Pancreas (tissue), 10 donors: ENCODE data around the gene PRR12. TPM values are rescaled to one million over a fixed set of nuclear protein-coding genes. Genes with fewer than 3 reads are reported as not detected.

ENCODE experiments used
- ATAC-seq, 4 donors: fragments of 200-7000 bp; cut with Tn5 transposase; one replicate each; pipeline versions ENCODE4 v1.8.0 to v1.9.1; 2020; ENCODE audit warnings: mild to moderate bottlenecking in 4 of 4, moderate library complexity in 4 of 4
- DNase-seq, 6 donors: peaks; one replicate each; pipeline ENCODE4 v3.0.0-alpha.2; 2020
- FAIRE-seq: peaks from 2 replicates; lab custom pipeline; 2012; peaks lifted over from hg19 to GRCh38; lab: Jason Lieb, UNC
- H3K27ac ChIP-seq, 4 donors: fragments of 200-600 bp; sonication (generic); 1 replicate in 3 of 4; 2 replicates in 1 of 4; pipeline versions ENCODE4 v1.5.0 to v1.8.0; 2020
- H3K27me3 ChIP-seq, 4 donors: fragments of 200-600 bp; one replicate each; pipeline ENCODE4 v1.8.0; 2021
- H3K36me3 ChIP-seq, 3 donors: fragments of 200-600 bp; sonication (generic) in 1 of 3; one replicate each; pipeline versions ENCODE4 v1.5.0 to v1.8.0; 2020 to 2021
- H3K4me1 ChIP-seq, 3 donors: fragments of 200-600 bp; one replicate each; pipeline ENCODE4 v1.8.0; 2021
- H3K4me3 ChIP-seq, 4 donors: fragments of 200-600 bp; sonication (generic) in 2 of 4; one replicate each; pipeline versions ENCODE4 v1.5.0 to v1.8.0; 2020 to 2021
- H3K9me3 ChIP-seq, 4 donors: fragments of 200-600 bp; one replicate each; pipeline ENCODE4 v1.8.0; 2021
- WGBS, 2 donors: extraction: QIAGEN DNeasy Blood & Tissue Kit; methylation state at CpG; one replicate each; pipeline ENCODE4 v1.1.7; 2013; 5-methylcytosine and 5-hydroxymethylcytosine counted together
- intact Hi-C, 3 donors: fragments of 100-400 bp; cut with DNase I; formaldehyde crosslinking; loops; one replicate each; pipeline versions ENCODE4 v1.11.1 to v1.14.2; 2022
- polyA plus RNA-seq, 2 donors: library from polyadenylated mRNA; stranded (reverse); fragments of 200-250 nt; gene quantifications; one replicate each; pipeline ENCODE4 v1.2.3, GENCODE V29; 2013
- total RNA-seq, 6 donors: library from RNA; stranded (reverse); fragmentation: NEBNext Ultra II Directional in 4 of 6; extraction: Animal tissue kit (Norgen Biotek cat#: 25700) in 4 of 6; gene quantifications; one replicate each; pipeline versions ENCODE4 v1.2.1 to v1.2.4, GENCODE V29; 2021 to 2023
- TF ChIP-seq, protein P1 (sequence below), 4 donors: fragments of 200-600 bp; sonication (generic) in 3 of 4; IDR thresholded peaks; one replicate each; pipeline versions ENCODE4 v1.5.0 to v1.8.0; 2021; ENCODE audit warnings: antibody characterized with exemption in 4 of 4
- donor health status: healthy with polysubstance abuse.
- donor health status: DM: no; HTN: no; CAD: no; lungs with moderate emphysema.
- donor health status: DM: no; HTN: no; CAD: no.
- donor health status: control.
- donor health status: control.
- donor health status: Bipolar disorder and iron deficiency.
- donor health status: DM: yes; HTN: yes; CAD: no.
- donor health status: DM: no; HTN: no; CAD: no.
- donor health status: DM: no; HTN: no; CAD: no.
- donor health status: DM: yes; HTN: yes; CAD: no.

Gene PRR12
- total and polyA plus RNA-seq, 8 donors, result 8.3 to 18.9 (median 11.1) TPM

DNA sequence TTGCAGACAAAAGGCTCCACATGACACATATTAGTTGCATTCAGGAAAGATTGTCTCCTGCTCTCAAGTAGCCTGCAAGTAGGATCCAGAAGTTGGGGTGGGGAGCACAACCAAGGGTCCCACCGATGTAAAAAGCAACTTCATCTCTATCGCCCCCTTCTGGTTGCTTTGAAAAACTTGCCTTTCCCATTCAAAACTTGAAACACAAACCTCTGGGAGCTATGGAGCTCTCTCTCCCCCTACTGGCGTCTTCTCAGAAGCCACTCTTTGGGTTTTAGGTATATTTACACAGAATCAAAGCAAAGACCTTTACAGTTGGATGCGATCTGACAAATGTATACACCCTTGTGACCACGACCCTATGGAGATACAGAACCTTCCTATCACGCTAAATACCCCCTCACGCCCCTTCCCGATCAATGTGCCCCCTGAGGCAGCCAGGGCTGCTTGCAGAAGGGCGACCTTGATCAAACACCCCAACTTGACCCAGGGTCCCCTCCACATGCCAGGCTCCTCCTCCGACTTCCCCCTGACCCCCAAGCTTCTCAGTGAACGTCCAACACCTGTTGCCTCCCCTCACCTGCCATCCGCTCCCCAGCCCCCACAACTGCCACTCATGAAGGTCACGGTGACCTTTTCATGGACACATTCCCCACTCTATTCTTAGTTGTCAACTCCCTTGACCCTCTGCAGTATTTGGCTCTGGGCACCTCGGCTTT lies 20.7 kb upstream of the PRR12 start:
- FAIRE-seq (no peak), ATAC-seq (peak; percentile 77 to 93 (median 88)), DNase-seq (peak in 4 of 6 donors; percentile 35 to 74 (median 59))
- H3K36me3 ChIP-seq, result no peaks in the 10 kb centered on the region
- WGBS, 2 donors, result 12 to 18% methylated on average over 14 of the region's 14 CpGs
- intact Hi-C loops, result no loop called here
- no peak overlapping the region for H3K4me3 ChIP-seq
- no peaks in the 10 kb centered on the region for H3K9me3 ChIP-seq
- no peaks in the 10 kb centered on the region for H3K27me3 ChIP-seq
- TF ChIP-seq, protein P1, sequence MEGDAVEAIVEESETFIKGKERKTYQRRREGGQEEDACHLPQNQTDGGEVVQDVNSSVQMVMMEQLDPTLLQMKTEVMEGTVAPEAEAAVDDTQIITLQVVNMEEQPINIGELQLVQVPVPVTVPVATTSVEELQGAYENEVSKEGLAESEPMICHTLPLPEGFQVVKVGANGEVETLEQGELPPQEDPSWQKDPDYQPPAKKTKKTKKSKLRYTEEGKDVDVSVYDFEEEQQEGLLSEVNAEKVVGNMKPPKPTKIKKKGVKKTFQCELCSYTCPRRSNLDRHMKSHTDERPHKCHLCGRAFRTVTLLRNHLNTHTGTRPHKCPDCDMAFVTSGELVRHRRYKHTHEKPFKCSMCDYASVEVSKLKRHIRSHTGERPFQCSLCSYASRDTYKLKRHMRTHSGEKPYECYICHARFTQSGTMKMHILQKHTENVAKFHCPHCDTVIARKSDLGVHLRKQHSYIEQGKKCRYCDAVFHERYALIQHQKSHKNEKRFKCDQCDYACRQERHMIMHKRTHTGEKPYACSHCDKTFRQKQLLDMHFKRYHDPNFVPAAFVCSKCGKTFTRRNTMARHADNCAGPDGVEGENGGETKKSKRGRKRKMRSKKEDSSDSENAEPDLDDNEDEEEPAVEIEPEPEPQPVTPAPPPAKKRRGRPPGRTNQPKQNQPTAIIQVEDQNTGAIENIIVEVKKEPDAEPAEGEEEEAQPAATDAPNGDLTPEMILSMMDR (IDR thresholded peaks at IDR 0.05), result peak; percentile 97 to 98 (median 98)
- H3K4me1 ChIP-seq, result no peaks in the 10 kb centered on the region
- no peak overlapping the region for H3K27ac ChIP-seq

DNA sequence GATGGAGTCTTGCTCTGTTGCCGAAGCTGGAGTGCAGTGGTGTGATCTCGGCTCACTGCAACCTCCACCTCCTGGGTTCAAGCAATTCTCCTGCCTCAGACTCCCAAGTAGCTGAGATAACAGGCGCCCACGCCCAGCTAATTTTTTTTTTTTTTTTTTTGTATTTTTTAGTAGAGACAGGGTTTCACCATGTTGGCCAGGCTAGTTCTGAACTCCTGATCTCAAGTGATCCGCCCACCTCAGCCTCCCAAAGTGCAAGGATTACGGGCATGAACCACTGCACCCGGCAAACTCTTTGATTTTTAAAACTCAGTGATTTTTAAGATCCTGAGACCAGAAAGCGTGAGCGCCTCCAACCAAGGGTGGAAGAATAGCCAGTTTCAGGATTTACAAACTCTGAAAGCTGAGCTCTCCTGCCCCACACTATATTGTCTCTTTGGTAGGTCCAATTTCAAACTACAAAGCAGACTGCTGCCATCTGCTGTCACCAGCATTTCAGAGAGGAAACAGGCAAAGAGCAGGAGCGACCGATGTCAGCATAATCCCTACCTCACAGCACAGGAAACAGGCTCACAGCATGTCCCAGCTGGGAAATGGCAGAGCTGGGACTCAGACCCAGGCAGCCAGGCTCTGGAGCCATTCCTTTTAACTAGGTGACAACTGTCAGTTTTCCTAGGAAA lies 19.8 kb upstream of the PRR12 start:
- intact Hi-C loops, result no loop called here
- FAIRE-seq (no peak), DNase-seq (no peak), ATAC-seq (peak in 3 of 4 donors; percentile 20 to 64 (median 43))
- peaks cover 0 to 2% (median 0%) of the 10 kb centered on the region in 3 donors for H3K36me3 ChIP-seq
- no peaks in the 10 kb centered on the region for H3K27me3 ChIP-seq
- H3K27ac ChIP-seq, result no peak overlapping the region
- 67 to 70% methylated on average over 11 of the region's 11 CpGs for WGBS, 2 donors
- H3K4me3 ChIP-seq, result no peak overlapping the region
- no peaks in the 10 kb centered on the region for H3K4me1 ChIP-seq
- no peaks in the 10 kb centered on the region for H3K9me3 ChIP-seq
- TF ChIP-seq, protein P1 (IDR thresholded peaks at IDR 0.05), result no peak

DNA sequence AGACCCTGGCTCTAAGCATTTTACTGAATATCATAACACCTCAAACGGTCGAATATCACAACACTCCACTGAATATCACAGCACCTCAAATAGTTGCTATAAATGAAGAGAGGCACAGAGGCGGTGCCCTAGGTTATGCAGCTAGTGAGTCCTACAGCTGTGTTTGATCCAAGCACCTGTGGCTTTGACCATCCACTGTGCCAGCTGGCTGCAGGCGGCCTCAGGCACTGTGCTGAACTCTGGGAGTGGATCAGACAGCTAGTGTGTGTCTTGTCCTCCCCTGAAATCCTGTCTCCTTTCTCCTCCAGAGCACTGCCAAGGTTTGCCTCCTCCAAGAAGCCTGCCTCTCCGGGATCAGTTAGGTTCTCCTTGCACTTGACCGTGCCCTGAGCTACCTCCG lies 18.0 kb upstream of the PRR12 start:
- no peaks in the 10 kb centered on the region for H3K27me3 ChIP-seq
- DNase-seq, result no peak
- peaks cover 0 to 4% (median 0%) of the 10 kb centered on the region in 3 donors for H3K36me3 ChIP-seq
- 62 to 71% methylated on average over 7 of the region's 7 CpGs for WGBS, 2 donors
- H3K9me3 ChIP-seq, result no peaks in the 10 kb centered on the region
- no peak for ATAC-seq
- no peak for FAIRE-seq
- TF ChIP-seq, protein P1 (IDR thresholded peaks at IDR 0.05), result no peak
- intact Hi-C loops, result no loop called here
- no peaks in the 10 kb centered on the region for H3K4me1 ChIP-seq
- H3K27ac ChIP-seq, result no peak overlapping the region
- no peak overlapping the region for H3K4me3 ChIP-seq

DNA sequence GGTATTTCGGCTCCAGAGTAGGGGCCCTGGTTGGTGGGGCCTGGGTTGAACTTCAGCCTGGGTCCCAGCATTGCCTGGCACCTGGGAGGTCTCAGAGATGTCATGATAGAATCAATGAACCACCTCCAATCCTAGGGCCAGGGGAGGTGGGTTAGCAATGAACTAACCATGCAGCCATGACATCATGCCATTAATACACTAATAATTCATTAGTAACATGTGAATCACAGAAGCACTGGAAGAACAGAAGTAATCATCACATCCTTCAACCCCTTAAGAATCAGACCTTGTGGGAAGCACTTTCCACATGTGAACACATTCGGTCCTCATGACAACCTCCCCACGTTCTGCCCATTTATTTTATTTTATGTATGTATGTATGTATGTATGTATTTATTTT lies 17.6 kb upstream of the PRR12 start:
- TF ChIP-seq, protein P1 (IDR thresholded peaks at IDR 0.05), result no peak
- Histone ChIP-seq H3K27me3 (no peaks in the 10 kb centered on the region), H3K4me1 (no peaks in the 10 kb centered on the region), H3K9me3 (no peaks in the 10 kb centered on the region), H3K4me3 (no peak overlapping the region), H3K36me3 (peaks cover 0 to 4% (median 0%) of the 10 kb centered on the region in 3 donors), H3K27ac (no peak overlapping the region)
- no peak for DNase-seq
- ATAC-seq, result no peak
- FAIRE-seq, result no peak
- WGBS, 2 donors, result 81 to 88% methylated on average over 3 of the region's 3 CpGs
- intact Hi-C loops, result no loop called here
